Measurements from ENCODE around the gene RND1. TPM values are rescaled to one million over a fixed set of nuclear protein-coding genes. Genes with fewer than 3 reads are reported as not detected.
"Not testable (repeated sequence)": the region's sequence is repeated elsewhere in the genome, so short reads cannot be mapped to it uniquely, and the experiment has no call there.

RND1 gene
- total RNA-seq, 1 donor from 2014 or later: 0.85 TPM

DNA sequence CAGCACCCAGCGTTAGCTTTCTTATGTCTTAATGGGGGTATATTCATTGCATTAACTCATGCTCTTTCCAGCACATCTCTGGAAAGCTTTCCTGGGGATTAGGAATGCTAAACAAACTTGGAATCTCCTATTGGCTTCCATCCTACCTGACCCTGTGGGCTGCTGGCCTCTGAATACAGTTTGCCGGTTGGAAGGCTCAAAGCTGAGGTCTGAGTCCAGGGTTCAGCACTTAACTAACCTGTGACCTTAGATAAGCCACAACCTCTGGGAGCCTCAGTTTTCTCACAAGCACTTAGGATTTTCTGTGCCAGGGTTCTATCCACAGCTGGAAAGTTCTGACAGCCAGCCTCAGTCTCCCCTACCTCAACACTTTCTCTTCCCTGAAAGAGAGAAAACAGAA is 12.9 kb upstream of the RND1 start:
- no peaks in the 10 kb centered on the region for H3K27me3 ChIP-seq
- DNase-seq (ENCODE audit: low spot score in 2 of 2): no peak

DNA sequence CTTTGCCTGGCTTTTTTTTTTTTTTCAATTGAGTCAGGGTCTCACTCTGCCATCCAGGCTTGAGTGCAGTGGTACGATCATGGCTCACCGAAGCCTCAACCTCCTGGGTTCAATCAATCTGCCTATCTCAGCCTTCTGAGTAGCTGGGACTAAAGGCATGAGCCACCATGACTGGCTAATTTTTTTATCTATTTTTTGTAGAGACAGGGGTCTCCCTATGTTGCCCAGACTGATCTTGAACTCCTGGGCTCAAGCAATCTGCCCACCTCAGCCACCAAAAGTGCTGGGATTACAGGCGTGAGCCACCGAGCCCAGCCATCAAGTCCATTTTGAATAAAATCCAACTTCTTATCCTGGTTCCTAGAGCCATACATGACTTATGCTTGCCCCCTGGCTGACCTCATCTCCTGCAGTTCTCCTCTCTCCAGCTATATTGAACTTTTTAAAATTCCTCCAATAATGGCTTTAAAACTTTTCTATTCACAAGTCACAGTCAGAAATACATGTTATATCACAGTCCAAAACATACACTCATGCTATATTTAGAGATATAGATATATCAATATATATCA is 10.4 kb upstream of the RND1 start:
- TF ChIP-seq, protein P1, sequence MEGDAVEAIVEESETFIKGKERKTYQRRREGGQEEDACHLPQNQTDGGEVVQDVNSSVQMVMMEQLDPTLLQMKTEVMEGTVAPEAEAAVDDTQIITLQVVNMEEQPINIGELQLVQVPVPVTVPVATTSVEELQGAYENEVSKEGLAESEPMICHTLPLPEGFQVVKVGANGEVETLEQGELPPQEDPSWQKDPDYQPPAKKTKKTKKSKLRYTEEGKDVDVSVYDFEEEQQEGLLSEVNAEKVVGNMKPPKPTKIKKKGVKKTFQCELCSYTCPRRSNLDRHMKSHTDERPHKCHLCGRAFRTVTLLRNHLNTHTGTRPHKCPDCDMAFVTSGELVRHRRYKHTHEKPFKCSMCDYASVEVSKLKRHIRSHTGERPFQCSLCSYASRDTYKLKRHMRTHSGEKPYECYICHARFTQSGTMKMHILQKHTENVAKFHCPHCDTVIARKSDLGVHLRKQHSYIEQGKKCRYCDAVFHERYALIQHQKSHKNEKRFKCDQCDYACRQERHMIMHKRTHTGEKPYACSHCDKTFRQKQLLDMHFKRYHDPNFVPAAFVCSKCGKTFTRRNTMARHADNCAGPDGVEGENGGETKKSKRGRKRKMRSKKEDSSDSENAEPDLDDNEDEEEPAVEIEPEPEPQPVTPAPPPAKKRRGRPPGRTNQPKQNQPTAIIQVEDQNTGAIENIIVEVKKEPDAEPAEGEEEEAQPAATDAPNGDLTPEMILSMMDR (IDR thresholded peaks at IDR 0.05): no peak
- no peak overlapping the region for H3K4me3 ChIP-seq
- intact Hi-C loops (cut with DNase I): no loop called here

More for the DNA sequence above, 12.9 kb upstream of the RND1 start:
- Histone ChIP-seq H3K9me3 (no peaks in the 10 kb centered on the region), H3K27ac (no peak overlapping the region), H3K4me3 (no peak overlapping the region), H3K36me3 (no peaks in the 10 kb centered on the region), H3K4me1 (peaks cover 0 to 8% of the 10 kb centered on the region in 2 donors)
- intact Hi-C loops (cut with DNase I): no loop called here
- TF ChIP-seq, protein P1 (IDR thresholded peaks at IDR 0.05): no peak

DNA sequence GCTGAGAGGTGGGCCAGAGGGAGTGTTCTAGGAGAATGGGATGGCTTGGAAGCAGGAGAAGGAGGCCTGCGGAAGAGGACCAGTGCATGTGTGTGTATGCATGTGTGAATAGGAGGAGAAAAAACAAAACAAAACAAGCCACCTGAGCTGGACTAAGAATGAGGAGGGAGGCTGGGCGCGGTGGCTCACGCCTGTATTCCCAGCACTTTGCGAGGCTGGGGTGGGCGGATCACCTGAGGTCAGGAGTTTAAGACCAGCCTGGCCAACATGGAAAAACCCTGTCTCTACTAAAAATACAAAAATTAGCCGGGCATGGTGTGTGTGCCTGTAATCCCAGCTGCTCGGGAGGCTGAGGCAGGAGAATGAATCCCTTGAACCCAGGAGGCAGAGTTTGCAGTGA is 7.9 kb upstream of the RND1 start:
- H3K36me3 ChIP-seq; H3K27ac ChIP-seq; intact Hi-C loops (cut with DNase I); DNase-seq (ENCODE audit: low spot score in 2 of 2); H3K4me1 ChIP-seq; H3K9me3 ChIP-seq; H3K27me3 ChIP-seq; H3K4me3 ChIP-seq: not testable (repeated sequence)

More for the DNA sequence above, 10.4 kb upstream of the RND1 start:
- H3K9me3 ChIP-seq: no peaks in the 10 kb centered on the region
- no peak overlapping the region for H3K27ac ChIP-seq
- H3K36me3 ChIP-seq: no peaks in the 10 kb centered on the region
- no peak for DNase-seq (ENCODE audit: low spot score in 2 of 2)
- no peaks in the 10 kb centered on the region for H3K4me1 ChIP-seq
- no peaks in the 10 kb centered on the region for H3K27me3 ChIP-seq

DNA sequence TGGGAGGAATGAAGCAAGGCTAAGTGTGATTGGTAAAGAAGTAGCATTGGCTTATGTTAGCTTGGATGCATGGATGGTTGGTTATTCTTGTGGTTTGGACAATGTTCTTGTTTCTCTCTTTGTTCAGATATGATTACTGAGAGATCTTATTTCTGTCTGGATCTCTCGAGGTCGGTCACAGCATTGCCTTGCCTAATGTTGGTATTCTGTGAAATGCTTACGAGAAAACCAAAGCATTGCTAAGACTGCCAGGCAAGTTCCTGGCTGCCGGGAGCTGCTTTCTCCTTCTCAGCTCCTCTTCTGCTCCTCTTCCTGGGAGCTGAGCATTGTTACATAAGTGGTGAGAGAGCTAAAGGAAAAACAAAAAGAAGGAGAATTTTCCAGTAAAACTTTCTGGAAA is 7.4 kb upstream of the RND1 start:
- no peak for DNase-seq (ENCODE audit: low spot score in 2 of 2)
- Histone ChIP-seq H3K4me3 (no peak overlapping the region), H3K36me3 (no peaks in the 10 kb centered on the region), H3K27ac (no peak overlapping the region), H3K9me3 (no peaks in the 10 kb centered on the region), H3K4me1 (no peaks in the 10 kb centered on the region), H3K27me3 (no peaks in the 10 kb centered on the region)
- TF ChIP-seq, protein P1 (IDR thresholded peaks at IDR 0.05): no peak
- intact Hi-C loops (cut with DNase I): no loop called here

DNA sequence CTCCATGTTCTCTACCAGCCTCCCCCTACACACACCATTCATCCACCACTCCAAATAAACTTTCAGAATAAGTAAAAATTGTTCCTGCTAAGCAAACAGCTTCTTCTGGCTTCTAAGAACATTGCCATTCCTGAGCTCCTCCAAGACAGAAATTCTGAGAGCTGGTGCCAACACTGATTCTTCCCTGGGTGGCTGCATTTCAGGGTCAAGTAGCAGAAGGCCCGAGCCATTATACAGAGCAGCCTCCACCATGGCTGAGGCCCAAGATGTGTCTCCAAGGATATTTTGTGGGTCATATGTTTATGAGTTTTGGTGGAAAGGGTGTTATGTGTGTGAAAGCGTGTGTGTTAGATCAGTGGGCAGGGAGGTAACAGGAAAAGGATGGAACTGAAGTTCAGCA is 3.5 kb upstream of the RND1 start:
- no peak overlapping the region for H3K27ac ChIP-seq
- intact Hi-C loops (cut with DNase I): no loop called here
- TF ChIP-seq, protein P1 (IDR thresholded peaks at IDR 0.05): no peak
- no peaks in the 10 kb centered on the region for H3K36me3 ChIP-seq
- no peak for DNase-seq (ENCODE audit: low spot score in 2 of 2)
- H3K4me1 ChIP-seq: peaks cover 3 to 10% of the 10 kb centered on the region in 2 donors
- H3K9me3 ChIP-seq: no peaks in the 10 kb centered on the region
- H3K4me3 ChIP-seq: no peak overlapping the region
- H3K27me3 ChIP-seq: no peaks in the 10 kb centered on the region

DNA sequence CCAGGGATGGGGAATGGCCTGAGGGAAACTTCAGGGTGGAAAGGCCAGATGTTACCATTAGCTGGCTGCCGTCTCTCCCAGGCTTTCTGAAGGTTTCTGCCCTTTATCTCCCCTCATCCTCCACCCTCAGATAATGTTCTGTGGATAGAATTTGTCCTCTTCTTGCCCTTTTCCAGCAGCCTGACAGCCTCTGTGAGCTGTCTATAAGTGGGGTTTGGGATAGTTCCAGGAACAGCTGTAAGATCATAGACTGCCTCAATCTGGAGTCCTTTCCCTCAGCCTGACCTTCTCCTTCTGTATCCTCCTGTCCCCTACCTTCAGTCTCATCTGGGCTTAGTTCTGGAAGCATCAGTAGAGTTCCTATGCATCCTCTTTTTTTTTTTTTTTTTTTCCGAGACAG is 2.8 kb upstream of the RND1 start:
- H3K36me3 ChIP-seq: no peaks in the 10 kb centered on the region
- intact Hi-C loops (cut with DNase I): no loop called here
- H3K27me3 ChIP-seq: no peaks in the 10 kb centered on the region

More for the DNA sequence above, 2.8 kb upstream of the RND1 start:
- no peak overlapping the region for H3K27ac ChIP-seq
- H3K4me1 ChIP-seq: peaks cover 3 to 10% of the 10 kb centered on the region in 2 donors
- DNase-seq (ENCODE audit: low spot score in 2 of 2): no peak
- H3K9me3 ChIP-seq: no peaks in the 10 kb centered on the region
- H3K4me3 ChIP-seq: no peak overlapping the region
- TF ChIP-seq, protein P1 (IDR thresholded peaks at IDR 0.05): no peak
